Ishikawa (cell line): ENCODE results near the gene PRKAB1.

Source experiments
- CEBPB ChIP-seq: IDR thresholded peaks from 2 replicates; pipeline ENCODE4 v1.6.1; 2012
- EGR1 ChIP-seq: IDR thresholded peaks from 2 replicates; pipeline ENCODE4 v1.6.1; 2012
- EP300 ChIP-seq: IDR thresholded peaks from 2 replicates; pipeline ENCODE4 v1.6.1; 2012; ENCODE audit warnings: borderline replicate concordance
- MAX ChIP-seq: IDR thresholded peaks from 2 replicates; pipeline ENCODE4 v1.6.1; 2012
- RAD21 ChIP-seq: IDR thresholded peaks from 2 replicates; pipeline ENCODE4 v1.6.1; 2012; ENCODE audit warnings: low read depth
- TAF1 ChIP-seq: IDR thresholded peaks from 2 replicates; pipeline ENCODE4 v1.6.1; 2012; ENCODE audit warnings: low read depth, mild to moderate bottlenecking

- TF ChIP-seq EP300 (no peak), CEBPB (no peak), TAF1 (no peak), EGR1 (no peak), MAX (no peak), RAD21 (no peak)
These were observed 11.1 kb downstream of the PRKAB1 start for GRCh38 chr12:119679081-119679480.
